ENCODE data around the gene FMNL2. TPM values are rescaled to one million over a fixed set of nuclear protein-coding genes. Genes with fewer than 3 reads are reported as not detected.

The FMNL2 gene
- polyA plus RNA-seq, 3 donors = 0.28 to 3.2 (median 0.71) TPM

DNA sequence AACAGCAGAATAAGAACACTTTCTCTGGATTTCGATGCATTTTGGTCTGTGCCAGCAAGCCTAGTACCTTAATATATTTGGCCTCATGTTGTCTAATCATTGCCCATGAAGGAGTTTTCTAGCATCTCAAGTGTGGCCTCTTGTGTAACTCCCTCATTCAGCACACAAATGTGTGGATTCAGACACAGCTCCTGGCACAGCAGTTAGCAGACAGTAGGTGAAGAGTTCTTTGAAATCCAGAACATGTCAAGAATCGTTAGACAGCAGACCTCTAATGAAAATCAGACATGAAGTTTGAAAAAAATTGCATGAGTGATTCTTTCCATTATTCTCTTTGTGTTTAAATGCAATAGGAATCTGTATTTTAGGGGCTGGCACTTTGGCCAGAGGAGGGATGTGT lies 177.0 kb downstream of the FMNL2 start:
- H4K20me1 ChIP-seq (ENCODE audit: insufficient read depth, low read length) = no peaks in the 10 kb centered on the region
- H3K79me2 ChIP-seq (ENCODE audit: insufficient read depth, low read length) = no peaks in the 10 kb centered on the region
- intact Hi-C loops (cut with micrococcal nuclease) = no loop called here
- no peak overlapping the region for H3K9ac ChIP-seq (ENCODE audit: insufficient read depth, low read length, poor library complexity, severe bottlenecking)
- TF ChIP-seq, protein P1, sequence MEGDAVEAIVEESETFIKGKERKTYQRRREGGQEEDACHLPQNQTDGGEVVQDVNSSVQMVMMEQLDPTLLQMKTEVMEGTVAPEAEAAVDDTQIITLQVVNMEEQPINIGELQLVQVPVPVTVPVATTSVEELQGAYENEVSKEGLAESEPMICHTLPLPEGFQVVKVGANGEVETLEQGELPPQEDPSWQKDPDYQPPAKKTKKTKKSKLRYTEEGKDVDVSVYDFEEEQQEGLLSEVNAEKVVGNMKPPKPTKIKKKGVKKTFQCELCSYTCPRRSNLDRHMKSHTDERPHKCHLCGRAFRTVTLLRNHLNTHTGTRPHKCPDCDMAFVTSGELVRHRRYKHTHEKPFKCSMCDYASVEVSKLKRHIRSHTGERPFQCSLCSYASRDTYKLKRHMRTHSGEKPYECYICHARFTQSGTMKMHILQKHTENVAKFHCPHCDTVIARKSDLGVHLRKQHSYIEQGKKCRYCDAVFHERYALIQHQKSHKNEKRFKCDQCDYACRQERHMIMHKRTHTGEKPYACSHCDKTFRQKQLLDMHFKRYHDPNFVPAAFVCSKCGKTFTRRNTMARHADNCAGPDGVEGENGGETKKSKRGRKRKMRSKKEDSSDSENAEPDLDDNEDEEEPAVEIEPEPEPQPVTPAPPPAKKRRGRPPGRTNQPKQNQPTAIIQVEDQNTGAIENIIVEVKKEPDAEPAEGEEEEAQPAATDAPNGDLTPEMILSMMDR (IDR thresholded peaks at IDR 0.05) = no peak
- no peak overlapping the region for H2AFZ ChIP-seq (ENCODE audit: insufficient read depth, low read depth, low read length, poor library complexity, severe bottlenecking)
- H3K36me3 ChIP-seq (replicated peaks in 1 of 2; ENCODE audit: control insufficient read depth in 1 of 2, insufficient read depth in 2 of 2, low read length in 2 of 2) = no peaks in the 10 kb centered on the region
- Mint-ChIP-seq H3K27ac (no peak overlapping the region), H3K36me3 (no peaks in the 10 kb centered on the region), H3K9me3 (peaks cover 0 to 3% (median 0%) of the 10 kb centered on the region in 7 donors), H3K4me1 (no peaks in the 10 kb centered on the region), H3K27me3 (ENCODE audit: low read depth in 3 of 3) (peaks cover 0 to 2% (median 0%) of the 10 kb centered on the region in 3 donors), H3K4me3 (no peak overlapping the region)
- WGBS (ENCODE audit: insufficient coverage) = 75% methylated on average over 1 of the region's 2 CpGs
- H3K9me3 ChIP-seq (replicated peaks in 1 of 2; ENCODE audit: control insufficient read depth in 1 of 2, insufficient read depth in 1 of 2, low read length in 2 of 2) = no peaks in the 10 kb centered on the region
- no peak for DNase-seq
- no peak overlapping the region for H3K27ac ChIP-seq (ENCODE audit: low read depth in 1 of 2, low read length in 2 of 2)
- H3K4me3 ChIP-seq (replicated peaks in 1 of 3; ENCODE audit: low read depth in 2 of 3, low read length in 3 of 3) = no peak overlapping the region
- H3K27me3 ChIP-seq (ENCODE audit: control insufficient read depth in 2 of 2, insufficient read depth in 2 of 2, low read length in 2 of 2) = no peaks in the 10 kb centered on the region
- no peaks in the 10 kb centered on the region for H3K4me1 ChIP-seq (ENCODE audit: control insufficient read depth in 1 of 2, insufficient read depth in 2 of 2, low read length in 2 of 2)
- no peak overlapping the region for H3K4me2 ChIP-seq (replicated peaks; ENCODE audit: extremely low read depth, low read length, poor library complexity, severe bottlenecking)

DNA sequence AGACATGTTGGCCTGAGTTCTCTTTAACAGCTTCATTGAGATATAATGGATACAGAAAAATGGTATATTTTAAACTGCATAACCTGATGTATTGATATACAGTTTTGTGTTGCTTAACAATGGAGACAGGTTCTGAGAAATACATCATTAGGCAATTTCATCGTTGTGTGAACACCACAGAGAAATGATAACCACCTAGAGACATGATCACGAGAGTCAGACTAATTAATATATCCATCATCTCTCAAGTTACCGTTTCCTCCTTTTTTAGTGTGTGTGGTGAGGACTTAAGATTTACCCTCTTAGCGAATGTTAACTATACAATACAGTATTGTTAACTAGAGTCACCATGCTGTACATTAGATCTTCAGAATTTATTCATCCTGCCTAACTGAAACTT lies 178.1 kb downstream of the FMNL2 start:
- Histone ChIP-seq H3K9me3 (replicated peaks in 1 of 2; ENCODE audit: control insufficient read depth in 1 of 2, insufficient read depth in 1 of 2, low read length in 2 of 2) (no peaks in the 10 kb centered on the region), H3K4me3 (replicated peaks in 1 of 3; ENCODE audit: low read depth in 2 of 3, low read length in 3 of 3) (no peak overlapping the region), H3K27ac (ENCODE audit: low read depth in 1 of 2, low read length in 2 of 2) (no peak overlapping the region), H3K9ac (ENCODE audit: insufficient read depth, low read length, poor library complexity, severe bottlenecking) (no peak overlapping the region), H3K36me3 (replicated peaks in 1 of 2; ENCODE audit: control insufficient read depth in 1 of 2, insufficient read depth in 2 of 2, low read length in 2 of 2) (no peaks in the 10 kb centered on the region), H3K27me3 (ENCODE audit: control insufficient read depth in 2 of 2, insufficient read depth in 2 of 2, low read length in 2 of 2) (no peaks in the 10 kb centered on the region), H4K20me1 (ENCODE audit: insufficient read depth, low read length) (no peaks in the 10 kb centered on the region), H3K79me2 (ENCODE audit: insufficient read depth, low read length) (no peaks in the 10 kb centered on the region), H3K4me1 (ENCODE audit: control insufficient read depth in 1 of 2, insufficient read depth in 2 of 2, low read length in 2 of 2) (no peaks in the 10 kb centered on the region), H3K4me2 (replicated peaks; ENCODE audit: extremely low read depth, low read length, poor library complexity, severe bottlenecking) (no peak overlapping the region), H2AFZ (ENCODE audit: insufficient read depth, low read depth, low read length, poor library complexity, severe bottlenecking) (no peak overlapping the region)
- no CpG with 5 or more reads among the region's 4 CpGs for WGBS (ENCODE audit: insufficient coverage)
- DNase-seq = no peak
- peaks cover 0 to 3% (median 0%) of the 10 kb centered on the region in 7 donors for H3K9me3 Mint-ChIP-seq
- no peak overlapping the region for H3K4me3 Mint-ChIP-seq
- H3K4me1 Mint-ChIP-seq = no peaks in the 10 kb centered on the region
- H3K36me3 Mint-ChIP-seq = no peaks in the 10 kb centered on the region
- peaks cover 0 to 2% (median 0%) of the 10 kb centered on the region in 3 donors for H3K27me3 Mint-ChIP-seq (ENCODE audit: low read depth in 3 of 3)
- TF ChIP-seq, protein P1 (IDR thresholded peaks at IDR 0.05) = no peak
- H3K27ac Mint-ChIP-seq = no peak overlapping the region
- intact Hi-C loops (cut with micrococcal nuclease) = no loop called here
